Breast epithelium (tissue), 4 donors: Measurements from ENCODE around the gene SKA3. TPM values are rescaled to one million over a fixed set of nuclear protein-coding genes. Genes with fewer than 3 reads are reported as not detected.

ENCODE experiments used
- DNase-seq, 2 donors: peaks; one replicate each; pipeline ENCODE4 v3.0.0-alpha.2; 2019; ENCODE audit warnings: low spot score in 2 of 2
- H3K27ac ChIP-seq, 2 donors: fragments of 200-600 bp; sonication (generic) in 1 of 2; one replicate each; pipeline ENCODE4 v1.5.1; 2016 to 2019; ENCODE audit warnings: mild to moderate bottlenecking in 1 of 2
- H3K27me3 ChIP-seq, 2 donors: fragments of 200-600 bp; sonication (generic) in 1 of 2; one replicate each; pipeline versions ENCODE4 v1.5.1 to v1.6.0; 2017 to 2019; ENCODE audit warnings: control low read depth in 1 of 2, mild to moderate bottlenecking in 1 of 2
- H3K36me3 ChIP-seq: fragments of 200-600 bp; one replicate; pipeline ENCODE4 v1.5.1; 2019
- H3K4me1 ChIP-seq, 2 donors: fragments of 200-600 bp; sonication (generic); one replicate each; pipeline ENCODE4 v1.5.1; 2016 to 2019; ENCODE audit warnings: control low read depth in 1 of 2
- H3K4me3 ChIP-seq, 3 donors: fragments of 200-600 bp; sonication (generic); 1 replicate in 2 of 3; 2 replicates in 1 of 3; pipeline ENCODE4 v1.5.1; 2016 to 2019; ENCODE audit warnings: mild to moderate bottlenecking in 3 of 3, moderate library complexity in 2 of 3
- H3K9me3 ChIP-seq, 2 donors: fragments of 200-600 bp; sonication (generic) in 1 of 2; one replicate each; pipeline ENCODE4 v1.5.1; 2016 to 2019; ENCODE audit warnings: control low read depth in 1 of 2
- POLR2A ChIP-seq: fragments of 450-650 bp; IDR thresholded peaks from one replicate; pipeline ENCODE4 v1.6.1; 2016; ENCODE audit warnings: antibody characterized with exemption, mild to moderate bottlenecking, moderate library complexity
- POLR2AphosphoS5 ChIP-seq, 3 donors: sonication (generic); formaldehyde crosslinking; IDR thresholded peaks; one replicate each; pipeline ENCODE4 v1.6.1; 2017; ENCODE audit warnings: antibody characterized with exemption in 3 of 3
- intact Hi-C: fragments of 100-400 bp; cut with DNase I; formaldehyde crosslinking; loops from one replicate; pipeline ENCODE4 v1.15.1; 2023; ENCODE audit warnings: low total_unique reads
- total RNA-seq, 3 donors: library from RNA; depleted of rRNA; stranded (reverse); fragments of >200 nt; gene quantifications; one replicate each; pipeline ENCODE4 v1.1.0, GENCODE V29; 2016
- TF ChIP-seq, protein P1 (sequence below), 3 donors: fragments of 450-650 bp; IDR thresholded peaks; one replicate each; pipeline ENCODE4 v1.5.1; 2016 to 2017; ENCODE audit warnings: antibody characterized with exemption in 3 of 3, mild to moderate bottlenecking in 3 of 3, moderate library complexity in 3 of 3

The SKA3 gene
- total RNA-seq, 3 donors from 2014 or later = 0.16 to 1.6 (median 1.3) TPM

DNA sequence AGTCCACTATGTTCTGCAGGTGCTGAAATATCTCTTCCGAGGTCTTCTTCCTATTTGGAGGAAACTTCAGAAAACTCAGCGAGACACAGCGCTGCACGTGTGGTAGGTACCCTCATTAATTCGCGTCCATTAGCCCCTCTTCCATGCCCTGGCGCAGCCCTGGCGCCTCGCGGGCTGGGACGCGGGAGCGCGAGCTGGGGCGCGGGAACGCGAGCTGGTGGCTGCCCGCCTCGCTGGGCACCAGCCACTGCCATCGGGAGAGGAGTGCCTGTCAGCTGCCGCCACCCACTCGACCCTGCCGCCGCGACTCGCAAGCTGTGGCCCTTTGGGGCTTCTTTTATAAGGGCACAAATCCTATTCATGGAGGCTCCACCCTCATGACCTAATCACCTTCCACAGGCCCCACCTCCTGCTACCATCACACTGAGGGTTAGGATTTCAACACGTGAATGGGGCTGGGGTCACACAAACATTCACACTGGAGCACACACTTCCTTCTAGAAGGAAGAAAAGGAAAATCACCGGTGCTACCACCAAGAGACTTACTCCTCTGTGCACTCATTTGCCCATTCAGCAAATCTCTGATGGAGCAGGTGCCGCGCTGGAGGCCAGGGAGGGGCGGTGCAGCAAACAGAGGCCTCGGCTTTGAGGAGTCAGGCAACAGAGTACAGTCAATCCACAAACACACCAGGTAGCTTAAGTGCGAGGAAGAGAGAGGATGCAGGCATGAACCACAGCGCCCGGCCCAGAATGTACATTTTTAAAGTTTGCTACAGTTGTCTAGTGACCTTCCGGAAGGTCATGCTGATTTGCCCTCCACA lies 71.9 kb downstream of the SKA3 start:
- Histone ChIP-seq H3K9me3 (no peaks in the 10 kb centered on the region), H3K36me3 (no peaks in the 10 kb centered on the region)
- intact Hi-C loops = loop anchor here (5.0 kb wide), 1 partner anchor 642 kb away; no protein-coding TSS in a partner anchor

More for the DNA sequence above, 71.9 kb downstream of the SKA3 start:
- no peaks in the 10 kb centered on the region for H3K27me3 ChIP-seq
- H3K27ac ChIP-seq = no peak overlapping the region
- no peak for DNase-seq
- H3K4me3 ChIP-seq = no peak overlapping the region
- H3K4me1 ChIP-seq = no peaks in the 10 kb centered on the region
- TF ChIP-seq POLR2A (no peak), POLR2AphosphoS5 (IDR thresholded peaks at IDR 0.05) (no peak)
- TF ChIP-seq, protein P1, sequence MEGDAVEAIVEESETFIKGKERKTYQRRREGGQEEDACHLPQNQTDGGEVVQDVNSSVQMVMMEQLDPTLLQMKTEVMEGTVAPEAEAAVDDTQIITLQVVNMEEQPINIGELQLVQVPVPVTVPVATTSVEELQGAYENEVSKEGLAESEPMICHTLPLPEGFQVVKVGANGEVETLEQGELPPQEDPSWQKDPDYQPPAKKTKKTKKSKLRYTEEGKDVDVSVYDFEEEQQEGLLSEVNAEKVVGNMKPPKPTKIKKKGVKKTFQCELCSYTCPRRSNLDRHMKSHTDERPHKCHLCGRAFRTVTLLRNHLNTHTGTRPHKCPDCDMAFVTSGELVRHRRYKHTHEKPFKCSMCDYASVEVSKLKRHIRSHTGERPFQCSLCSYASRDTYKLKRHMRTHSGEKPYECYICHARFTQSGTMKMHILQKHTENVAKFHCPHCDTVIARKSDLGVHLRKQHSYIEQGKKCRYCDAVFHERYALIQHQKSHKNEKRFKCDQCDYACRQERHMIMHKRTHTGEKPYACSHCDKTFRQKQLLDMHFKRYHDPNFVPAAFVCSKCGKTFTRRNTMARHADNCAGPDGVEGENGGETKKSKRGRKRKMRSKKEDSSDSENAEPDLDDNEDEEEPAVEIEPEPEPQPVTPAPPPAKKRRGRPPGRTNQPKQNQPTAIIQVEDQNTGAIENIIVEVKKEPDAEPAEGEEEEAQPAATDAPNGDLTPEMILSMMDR (IDR thresholded peaks at IDR 0.05) = no peak

Other genes starting within 250 kb of the SKA3 start
- gene LATS2, start 115.0 kb downstream of the SKA3 start, total RNA-seq = 10 to 100 TPM; 15.1 to 35.2 (median 21.6) TPM
- gene SAP18, start 36.4 kb downstream of the SKA3 start, total RNA-seq = 10 to 100 TPM; 41.0 to 69.4 (median 42.4) TPM
- gene MRPL57, start 106 bp upstream of the SKA3 start, total RNA-seq = 10 to 100 TPM; 33.9 to 38.8 (median 36.4) TPM